Stimulated activated CD8-positive, alpha-beta memory T cell treated with anti-CD3 and anti-CD28 coated beads, Interleukin-4, amount 100 ng/mL, for 24 hours (primary cell): ENCODE results near the gene VANGL2.
"Not testable (repeated sequence)": the region's sequence is repeated elsewhere in the genome, so short reads cannot be mapped to it uniquely, and the experiment has no call there.

ENCODE experiments used
- DNase-seq: peaks from one replicate; pipeline ENCODE4 v3.0.0-alpha.2; 2020; ENCODE audit warnings: low read depth

VANGL2 gene

DNA sequence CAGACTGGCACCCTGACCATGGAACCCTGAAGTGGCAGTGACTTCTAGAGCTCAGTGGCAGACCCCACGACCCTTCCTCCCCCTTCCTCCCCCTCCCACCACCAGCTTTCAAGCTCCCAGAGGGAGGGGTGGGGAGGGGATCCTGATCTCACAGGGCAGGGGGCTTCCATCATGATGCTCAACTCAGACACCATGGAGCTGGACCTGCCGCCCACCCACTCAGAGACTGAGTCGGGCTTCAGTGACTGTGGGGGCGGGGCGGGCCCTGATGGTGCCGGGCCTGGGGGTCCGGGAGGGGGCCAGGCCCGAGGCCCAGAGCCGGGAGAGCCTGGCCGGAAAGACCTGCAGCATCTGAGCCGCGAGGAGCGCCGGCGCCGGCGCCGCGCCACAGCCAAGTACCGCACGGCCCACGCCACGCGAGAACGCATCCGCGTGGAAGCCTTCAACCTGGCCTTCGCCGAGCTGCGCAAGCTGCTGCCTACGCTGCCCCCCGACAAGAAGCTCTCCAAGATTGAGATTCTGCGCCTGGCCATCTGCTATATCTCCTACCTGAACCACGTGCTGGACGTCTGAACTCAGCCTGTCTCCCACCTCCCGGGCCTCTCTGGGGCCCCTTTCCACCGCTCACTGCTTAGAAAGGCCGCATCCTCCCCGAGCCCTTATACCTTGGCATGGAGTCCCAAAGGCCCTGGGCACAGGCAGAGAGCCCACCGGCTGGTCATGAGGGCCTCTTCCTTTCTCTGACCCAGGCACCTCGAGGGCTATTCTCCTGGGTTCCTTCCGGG is 29.6 kb upstream of the VANGL2 start:
- no peak for DNase-seq

DNA sequence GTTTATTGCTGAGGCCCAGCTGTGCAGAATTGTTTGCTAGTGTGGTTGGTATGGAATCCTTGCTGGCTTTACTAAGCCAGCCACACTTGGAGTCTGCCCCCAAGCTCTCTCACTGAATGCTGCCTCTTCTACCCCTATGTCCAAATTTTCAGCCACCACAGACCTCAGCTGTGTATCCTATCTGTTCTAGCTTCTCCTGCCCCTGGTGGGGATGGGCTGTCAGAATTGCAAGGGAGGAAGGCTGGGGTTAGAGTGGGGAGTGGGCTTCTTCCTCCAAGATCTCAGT is 29.1 kb upstream of the VANGL2 start:
- no peak for DNase-seq

DNA sequence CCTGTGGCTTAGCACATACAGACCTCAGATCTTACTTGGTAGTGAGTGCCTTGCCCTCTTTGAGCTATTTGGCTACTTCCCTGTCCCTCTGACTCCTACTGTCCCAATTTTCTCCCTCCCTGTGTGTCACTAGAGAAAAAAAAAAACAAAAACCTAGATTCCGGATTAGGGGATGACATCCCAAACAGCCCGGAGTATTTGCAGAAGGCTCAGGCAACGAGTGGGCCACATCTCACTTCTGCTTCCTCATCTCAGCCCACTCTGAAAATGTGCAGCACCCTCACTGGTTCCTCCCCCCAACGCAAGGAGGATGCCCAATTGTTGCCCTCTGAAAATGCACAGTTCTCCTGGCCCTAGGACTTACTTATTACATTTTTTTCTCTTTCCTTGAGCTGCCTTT is 28.6 kb upstream of the VANGL2 start:
- no peak for DNase-seq

GRCh38 chr1:160373696-160374095 is 26.7 kb upstream of the VANGL2 start:
- DNase-seq, result no peak

GRCh38 chr1:160374306-160375110 is 25.9 kb upstream of the VANGL2 start:
- DNase-seq, result no peak

- DNase-seq, result no peak
These were observed 24.4 kb upstream of the VANGL2 start for GRCh38 chr1:160375788-160376524.

DNA sequence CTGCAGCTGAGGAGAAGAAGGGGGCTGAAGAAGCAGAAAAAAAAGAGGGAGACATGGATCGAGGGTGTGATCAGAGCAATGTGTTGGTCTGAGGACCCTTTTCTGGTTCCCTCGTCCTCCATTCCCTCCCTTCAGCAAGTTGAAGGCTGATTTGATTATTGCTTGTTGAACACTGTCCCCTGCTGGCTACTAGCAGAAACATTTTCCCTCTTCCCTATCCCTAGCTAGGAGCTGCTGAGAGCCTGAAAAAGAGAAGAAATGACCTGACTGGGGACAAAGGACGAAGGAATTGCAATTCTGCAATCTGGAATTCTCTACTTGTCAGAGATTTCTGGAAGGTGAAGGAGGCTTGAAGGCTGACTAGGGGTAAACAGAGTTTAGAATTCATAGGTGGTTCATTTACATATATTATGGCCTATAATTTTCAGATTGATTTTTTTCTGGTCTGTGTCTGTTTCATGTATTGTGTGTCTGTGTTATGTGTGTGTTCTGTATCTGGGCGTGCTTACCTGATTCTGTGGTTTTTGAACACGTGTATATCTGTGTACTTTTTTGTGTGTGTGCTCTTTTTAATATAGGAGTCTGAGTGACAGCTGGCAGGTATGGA is 23.7 kb upstream of the VANGL2 start:
- DNase-seq, result no peak

GRCh38 chr1:160377585-160378206 is 22.7 kb upstream of the VANGL2 start:
- DNase-seq, result no peak

- DNase-seq, result not testable (repeated sequence)
These were observed 15.6 kb upstream of the VANGL2 start for GRCh38 chr1:160384812-160385211.

- DNase-seq, result not testable (repeated sequence)
These were observed 12.0 kb upstream of the VANGL2 start for GRCh38 chr1:160388406-160388805.

DNA sequence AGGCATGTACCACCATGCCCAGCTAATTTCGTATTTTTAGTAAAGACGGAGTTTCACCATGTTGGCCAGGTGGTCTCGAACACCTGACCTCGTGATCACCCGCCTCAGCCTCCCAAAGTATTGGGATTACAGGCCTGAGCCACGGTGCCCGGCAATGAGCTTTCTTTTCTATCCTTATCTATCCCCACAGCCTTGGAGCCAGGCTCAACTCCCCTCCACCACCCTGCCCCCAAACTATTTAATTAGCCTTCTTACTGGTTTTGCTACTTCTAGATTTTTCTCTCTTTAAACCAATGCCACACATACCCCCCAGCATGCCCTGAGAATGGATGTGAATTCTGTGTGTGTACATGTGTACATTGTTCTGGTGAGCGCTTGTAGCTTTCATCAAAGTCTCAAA is 5.7 kb upstream of the VANGL2 start:
- DNase-seq, result no peak

DNA sequence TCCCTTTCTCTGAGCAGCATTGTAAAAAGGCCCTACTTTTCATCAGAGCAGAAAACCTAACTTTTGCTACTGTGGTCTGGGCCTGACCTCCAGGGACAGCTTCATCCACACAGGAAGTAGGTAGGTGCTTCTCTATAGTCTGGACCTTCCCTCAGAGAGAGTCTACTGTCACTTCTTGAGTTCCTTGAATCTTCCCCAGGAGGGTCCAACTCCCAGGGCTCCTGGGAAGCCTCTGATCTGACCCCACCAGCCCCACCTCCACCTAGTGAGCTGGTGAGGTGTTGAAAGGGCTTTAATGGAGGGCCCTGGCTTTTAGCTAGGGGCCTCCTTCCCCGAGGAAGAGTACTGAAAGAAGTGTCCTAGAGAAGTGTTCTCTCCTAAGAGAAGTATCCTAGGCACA is 2.7 kb upstream of the VANGL2 start:
- DNase-seq, result no peak

DNA sequence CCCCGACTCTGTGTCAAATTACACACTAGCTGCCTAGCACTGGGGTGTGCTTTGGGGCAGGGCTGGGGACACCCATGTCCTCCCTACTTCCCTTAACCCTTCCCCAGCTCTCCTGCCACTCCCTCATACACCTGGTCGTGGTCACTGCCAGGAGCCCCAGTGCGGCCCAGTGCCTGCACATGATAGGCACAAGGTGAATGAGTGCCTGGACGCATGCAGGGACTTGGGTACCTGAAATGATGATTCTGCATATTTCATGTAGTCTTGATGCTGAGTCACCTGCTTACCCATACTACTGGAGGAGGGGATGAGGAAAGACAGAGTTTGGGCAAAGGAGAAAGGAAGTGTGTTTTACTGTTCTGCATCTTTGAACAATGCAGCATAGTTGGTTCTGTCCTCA is 1.5 kb upstream of the VANGL2 start:
- DNase-seq, result no peak

- DNase-seq, result no peak
These were observed 681 bp upstream of the VANGL2 start for GRCh38 chr1:160399544-160400222.

DNA sequence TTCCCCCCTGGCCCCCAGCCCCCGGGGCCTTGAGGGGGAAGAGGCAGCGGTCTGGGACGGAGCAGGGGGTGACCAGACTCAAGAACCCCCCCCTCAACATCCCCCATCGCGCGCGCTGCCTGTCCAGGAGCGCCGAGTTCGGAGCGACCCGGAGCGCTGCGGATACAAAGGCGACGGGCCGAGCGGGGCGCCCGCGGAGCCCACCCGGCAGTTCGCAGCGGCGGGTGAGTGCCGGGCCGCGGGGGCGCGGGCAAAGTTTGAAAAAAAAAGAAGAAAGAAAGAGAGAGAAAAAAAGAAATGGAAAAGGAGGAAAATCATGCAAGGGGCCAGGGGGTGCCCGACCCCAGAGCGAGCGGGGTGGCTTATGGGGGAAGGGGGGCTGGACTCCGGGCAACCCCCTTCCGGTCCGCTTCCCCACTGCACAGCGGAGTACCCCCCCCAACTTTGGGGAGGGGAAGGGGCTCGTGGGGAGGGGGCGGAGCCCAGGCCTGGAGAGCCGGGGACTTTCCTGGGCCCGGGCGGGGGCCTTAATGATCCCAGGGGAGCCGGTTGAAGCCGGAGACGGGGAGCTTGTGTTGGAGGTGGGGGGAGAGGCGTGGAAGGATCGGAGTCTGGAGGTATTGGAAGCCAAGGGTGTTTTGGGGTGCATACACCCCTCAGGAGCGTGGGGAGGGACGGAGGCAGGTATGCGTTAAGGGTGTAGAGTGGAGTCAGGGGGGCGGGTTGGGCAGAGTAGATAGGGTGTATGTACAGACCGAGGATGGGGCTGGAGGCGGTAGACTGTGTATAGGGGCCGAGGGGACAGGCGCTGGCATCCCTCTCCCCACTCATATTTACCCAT is 502 bp downstream of the VANGL2 start:
- no peak for DNase-seq

- no peak for DNase-seq
These were observed 1.1 kb downstream of the VANGL2 start for GRCh38 chr1:160401487-160401805.

- no peak for DNase-seq
These were observed 1.8 kb downstream of the VANGL2 start for GRCh38 chr1:160402001-160402795.

DNA sequence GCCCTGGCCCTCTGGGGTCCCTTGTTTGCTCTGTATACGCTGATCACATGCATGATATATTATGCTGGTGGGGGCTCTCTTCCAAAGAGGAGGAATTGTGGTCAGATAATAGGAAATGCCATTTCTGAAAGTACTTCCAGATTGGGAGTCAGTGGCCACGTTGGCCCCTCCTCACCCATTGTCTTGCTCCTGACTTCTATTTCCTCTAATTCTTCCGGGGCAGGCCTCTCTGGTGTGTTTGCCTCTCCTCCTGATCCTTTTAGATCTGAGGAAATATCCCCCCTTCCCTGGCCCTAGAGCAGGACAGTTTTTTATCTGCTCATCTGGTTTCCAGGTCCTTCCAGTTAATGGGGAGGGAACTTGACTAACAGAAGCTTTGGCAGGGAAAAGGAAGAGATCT is 2.9 kb downstream of the VANGL2 start:
- DNase-seq, result no peak

DNA sequence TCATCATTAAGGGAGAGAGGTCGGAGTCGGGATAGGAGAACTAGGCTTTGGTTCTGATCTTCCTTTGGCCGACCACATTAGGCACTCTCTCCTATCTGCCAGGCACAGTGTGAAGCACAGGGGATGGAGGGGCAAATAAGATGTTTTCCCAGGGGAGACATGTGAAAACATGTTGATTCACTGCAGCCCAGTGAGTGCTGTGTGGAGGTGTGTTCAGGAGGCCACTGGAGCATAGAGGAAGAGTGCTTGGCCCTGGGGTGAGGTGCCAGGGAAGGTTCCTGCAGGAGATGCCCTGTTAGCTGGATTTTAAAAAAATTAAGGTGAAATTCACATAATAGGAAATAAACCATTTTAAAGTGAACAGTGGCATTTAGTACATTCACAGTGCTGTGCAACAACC is 3.7 kb downstream of the VANGL2 start:
- no peak for DNase-seq

DNA sequence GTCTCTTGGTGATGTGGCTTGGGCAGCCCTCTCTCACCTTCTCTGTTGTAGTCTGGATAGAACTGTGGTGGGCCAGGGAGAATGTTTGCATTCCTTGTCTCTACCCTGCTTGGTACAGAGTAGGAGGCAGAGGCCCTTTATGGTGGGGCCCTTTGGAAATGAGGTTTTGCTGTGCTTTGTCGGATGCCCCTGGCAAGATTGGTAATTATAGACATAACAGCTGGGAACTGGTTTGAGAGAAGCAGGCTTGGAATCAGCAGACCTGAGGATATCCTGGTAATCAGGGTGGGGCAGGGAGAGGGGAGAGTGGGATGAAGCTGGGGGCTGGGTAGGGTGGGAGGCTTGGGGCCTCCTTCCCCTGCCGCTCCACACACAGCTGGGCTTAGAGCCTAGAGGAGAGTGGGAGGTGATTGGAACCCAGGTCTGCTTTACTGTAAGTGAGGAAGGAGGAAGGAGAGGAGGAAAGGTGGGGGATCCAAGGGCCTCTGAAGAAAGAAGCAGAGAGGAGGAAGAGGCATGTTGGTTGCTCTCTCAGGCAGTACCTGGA is 5.0 kb downstream of the VANGL2 start:
- no peak for DNase-seq
